ENCODE data around the gene YIPF4.

YIPF4 gene

DNA sequence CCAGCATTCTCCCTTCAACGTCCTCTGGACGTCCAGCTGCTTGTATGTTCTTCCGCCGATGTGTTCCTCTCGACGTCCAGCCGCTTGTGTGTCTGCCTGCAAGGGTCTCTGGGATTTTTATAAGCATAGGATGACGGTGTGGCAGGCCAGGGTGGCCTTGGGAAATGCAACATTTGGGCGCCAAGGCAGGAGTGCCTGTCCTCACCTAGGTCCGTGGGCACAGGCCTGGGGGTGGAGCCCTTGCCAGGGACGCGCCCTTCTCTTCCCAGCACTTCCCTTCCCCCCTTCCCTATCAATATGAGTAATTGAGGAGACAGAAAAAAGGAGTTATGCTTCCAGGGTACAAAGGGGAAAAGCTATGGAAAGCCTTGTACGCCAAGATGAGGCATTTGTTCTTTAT lies 19.5 kb upstream of the YIPF4 start:
- H3K4me3 ChIP-seq (ENCODE audit: low read depth, low read length) = no peak overlapping the region
- no peak for DNase-seq (ENCODE audit: low read depth)
- in situ Hi-C loops (cut with HindIII; ENCODE audit: low sequenced_read_pairs) = no loop called here
- no peak for TF ChIP-seq CTCF (IDR thresholded peaks at IDR 0.05; ENCODE audit: low read depth, low read length, missing control alignments)

DNA sequence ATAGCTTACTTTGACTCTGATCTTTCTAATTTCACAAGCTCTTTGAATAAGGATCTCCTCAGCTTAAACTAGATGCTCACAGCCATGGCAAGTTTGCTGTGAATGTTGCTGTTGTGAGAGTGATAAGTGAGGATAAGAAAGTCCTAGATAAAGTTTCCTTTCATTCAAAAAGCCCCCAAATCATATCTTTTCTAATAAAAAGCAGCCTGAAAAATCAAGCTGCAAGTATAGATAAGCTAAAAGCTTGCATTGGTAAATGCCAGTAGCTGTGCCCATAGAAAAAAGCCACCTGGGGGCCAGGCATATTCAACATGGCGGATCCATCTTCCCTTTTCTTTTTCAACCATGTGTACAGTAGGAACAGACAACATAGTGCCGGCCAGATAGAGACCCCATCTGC lies 17.3 kb upstream of the YIPF4 start:
- no peak overlapping the region for H3K4me3 ChIP-seq (ENCODE audit: low read depth, low read length)
- DNase-seq (ENCODE audit: low read depth) = no peak
- TF ChIP-seq CTCF (IDR thresholded peaks at IDR 0.05; ENCODE audit: low read depth, low read length, missing control alignments) = no peak
- in situ Hi-C loops (cut with HindIII; ENCODE audit: low sequenced_read_pairs) = no loop called here

- TF ChIP-seq CTCF (IDR thresholded peaks at IDR 0.05; ENCODE audit: low read depth, low read length, missing control alignments) = no peak
- no peak overlapping the region for H3K4me3 ChIP-seq (ENCODE audit: low read depth, low read length)
- no peak for DNase-seq (ENCODE audit: low read depth)
- in situ Hi-C loops (cut with HindIII; ENCODE audit: low sequenced_read_pairs) = no loop called here
Measured at GRCh38 chr2:32262105-32262504, 15.6 kb upstream of the YIPF4 start.

- in situ Hi-C loops (cut with HindIII; ENCODE audit: low sequenced_read_pairs) = no loop called here
- no peak for DNase-seq (ENCODE audit: low read depth)
- no peak for TF ChIP-seq CTCF (IDR thresholded peaks at IDR 0.05; ENCODE audit: low read depth, low read length, missing control alignments)
- H3K4me3 ChIP-seq (ENCODE audit: low read depth, low read length) = no peak within 1 kb of the TSS
Measured at GRCh38 chr2:32264422-32265105, 13.1 kb upstream of the YIPF4 start, which contains the start of gene NLRC4. TSS of gene NLRC4 (minus strand) at chr2:32264886. CDS start at chr2:32256775, 8,111 bp downstream.

- H3K4me3 ChIP-seq (ENCODE audit: low read depth, low read length) = no peak overlapping the region
- DNase-seq (ENCODE audit: low read depth) = no peak
- no peak for TF ChIP-seq CTCF (IDR thresholded peaks at IDR 0.05; ENCODE audit: low read depth, low read length, missing control alignments)
- in situ Hi-C loops (cut with HindIII; ENCODE audit: low sequenced_read_pairs) = no loop called here
Measured at GRCh38 chr2:32271063-32271462, 6.6 kb upstream of the YIPF4 start.

GRCh38 chr2:32272279-32272678 lies 5.4 kb upstream of the YIPF4 start:
- DNase-seq (ENCODE audit: low read depth) = no peak
- in situ Hi-C loops (cut with HindIII; ENCODE audit: low sequenced_read_pairs) = no loop called here
- H3K4me3 ChIP-seq (ENCODE audit: low read depth, low read length) = no peak overlapping the region
- TF ChIP-seq CTCF (IDR thresholded peaks at IDR 0.05; ENCODE audit: low read depth, low read length, missing control alignments) = no peak

Measured in astrocyte of the cerebellum (primary cell).